HUES64 (cell line): ENCODE results near the gene IZUMO1.
"Not testable (repeated sequence)": the region's sequence is repeated elsewhere in the genome, so short reads cannot be mapped to it uniquely, and the experiment has no call there.

Experiments
- H3K27ac ChIP-seq: 2 replicates; pipeline ENCODE4 v1.7.0; 2013; ENCODE audit warnings: low read depth, low read length, inconsistent platforms
- H3K27me3 ChIP-seq: 2 replicates; pipeline ENCODE4 v1.6.1; 2013; ENCODE audit warnings: mild to moderate bottlenecking, low read length; ENCODE audit not compliant: insufficient read depth
- H3K36me3 ChIP-seq: 2 replicates; pipeline ENCODE4 v1.6.1; 2013; ENCODE audit warnings: mild to moderate bottlenecking, low read length; ENCODE audit not compliant: insufficient read depth
- H3K4me1 ChIP-seq: 2 replicates; pipeline ENCODE4 v1.6.1; 2013; ENCODE audit warnings: mild to moderate bottlenecking, low read length, moderate library complexity; ENCODE audit not compliant: insufficient read depth
- H3K4me3 ChIP-seq: 2 replicates; pipeline ENCODE4 v1.5.1; 2013; ENCODE audit warnings: mild to moderate bottlenecking, low read length, moderate library complexity
- H3K9ac ChIP-seq: 2 replicates; pipeline ENCODE4 v1.6.1; 2013; ENCODE audit warnings: mild to moderate bottlenecking, low read depth, low read length
- H3K9me3 ChIP-seq: 2 replicates; pipeline ENCODE4 v1.6.1; 2013; ENCODE audit warnings: low read depth, low read length; ENCODE audit not compliant: insufficient read depth
- WGBS: fragments of 150-250, 120-280 bp; methylation state at CpG from one replicate; pipeline ENCODE4 v1.1.7; 2013; ENCODE audit warnings: missing lambda C conversion rate; 5-methylcytosine and 5-hydroxymethylcytosine counted together

Gene IZUMO1

DNA sequence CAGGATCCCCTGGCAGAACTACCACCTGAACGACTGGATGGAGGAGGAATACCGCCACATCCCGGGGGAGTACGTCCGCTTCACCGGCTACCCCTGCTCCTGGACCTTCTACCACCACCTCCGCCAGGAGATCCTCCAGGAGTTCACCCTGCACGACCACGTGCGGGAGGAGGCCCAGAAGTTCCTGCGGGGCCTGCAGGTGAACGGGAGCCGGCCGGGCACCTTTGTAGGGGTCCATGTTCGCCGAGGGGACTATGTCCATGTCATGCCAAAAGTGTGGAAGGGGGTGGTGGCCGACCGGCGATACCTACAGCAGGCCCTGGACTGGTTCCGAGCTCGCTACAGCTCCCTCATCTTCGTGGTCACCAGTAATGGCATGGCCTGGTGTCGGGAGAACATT is 43.4 kb downstream of the IZUMO1 start:
- Histone ChIP-seq H3K4me1 (peaks cover 2% of the 10 kb centered on the region; the same call in 1 of the 2 replicates), H3K4me3 (no peak overlapping the region), H3K9me3 (no peaks in the 10 kb centered on the region), H3K27ac (no peak overlapping the region), H3K27me3 (no peaks in the 10 kb centered on the region), H3K36me3 (peaks cover 8% of the 10 kb centered on the region; the same call in 1 of the 2 replicates), H3K9ac (no peak overlapping the region)
- 96% methylated on average over 23 of the region's 23 CpGs for WGBS

DNA sequence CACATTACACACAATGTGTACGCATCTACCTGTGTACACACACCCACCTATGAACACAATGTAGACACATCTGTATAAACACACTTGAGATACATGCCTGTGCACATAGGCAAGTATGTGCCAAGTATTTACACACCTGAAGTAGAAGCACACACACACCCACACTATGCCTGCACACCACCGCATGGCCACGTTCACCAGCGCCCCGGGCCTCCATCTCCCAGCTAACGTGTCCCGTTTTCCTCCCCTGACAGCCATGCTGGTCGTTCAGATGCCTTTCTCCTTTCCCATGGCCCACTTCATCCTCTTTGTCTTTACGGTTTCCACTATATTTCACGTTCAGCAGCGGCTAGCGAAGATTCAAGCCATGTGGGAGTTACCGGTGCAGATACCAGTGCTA is 44.0 kb downstream of the IZUMO1 start:
- H3K36me3 ChIP-seq, result peaks cover 8% of the 10 kb centered on the region; the same call in 1 of the 2 replicates
- no peak overlapping the region for H3K27ac ChIP-seq
- no peaks in the 10 kb centered on the region for H3K9me3 ChIP-seq
- no peak overlapping the region for H3K9ac ChIP-seq
- H3K27me3 ChIP-seq, result no peaks in the 10 kb centered on the region
- WGBS, result 94% methylated on average over 13 of the region's 13 CpGs
- no peak overlapping the region for H3K4me3 ChIP-seq
- H3K4me1 ChIP-seq, result no peaks in the 10 kb centered on the region

- H3K9me3 ChIP-seq, result no peaks in the 10 kb centered on the region
- H3K36me3 ChIP-seq, result 0 out of 2 replicates have a peak, but pooled peaks cover 2% of the 10 kb centered on the region
- 88% methylated on average over 4 of the region's 4 CpGs for WGBS
- no peaks in the 10 kb centered on the region for H3K27me3 ChIP-seq
- no peak overlapping the region for H3K9ac ChIP-seq
- no peak overlapping the region for H3K27ac ChIP-seq
- H3K4me1 ChIP-seq, result 0 out of 2 replicates have a peak, but pooled peaks cover 2% of the 10 kb centered on the region
- H3K4me3 ChIP-seq, result no peak overlapping the region
Observed at GRCh38 chr19:48698046-48698445, 48.7 kb downstream of the IZUMO1 start.

DNA sequence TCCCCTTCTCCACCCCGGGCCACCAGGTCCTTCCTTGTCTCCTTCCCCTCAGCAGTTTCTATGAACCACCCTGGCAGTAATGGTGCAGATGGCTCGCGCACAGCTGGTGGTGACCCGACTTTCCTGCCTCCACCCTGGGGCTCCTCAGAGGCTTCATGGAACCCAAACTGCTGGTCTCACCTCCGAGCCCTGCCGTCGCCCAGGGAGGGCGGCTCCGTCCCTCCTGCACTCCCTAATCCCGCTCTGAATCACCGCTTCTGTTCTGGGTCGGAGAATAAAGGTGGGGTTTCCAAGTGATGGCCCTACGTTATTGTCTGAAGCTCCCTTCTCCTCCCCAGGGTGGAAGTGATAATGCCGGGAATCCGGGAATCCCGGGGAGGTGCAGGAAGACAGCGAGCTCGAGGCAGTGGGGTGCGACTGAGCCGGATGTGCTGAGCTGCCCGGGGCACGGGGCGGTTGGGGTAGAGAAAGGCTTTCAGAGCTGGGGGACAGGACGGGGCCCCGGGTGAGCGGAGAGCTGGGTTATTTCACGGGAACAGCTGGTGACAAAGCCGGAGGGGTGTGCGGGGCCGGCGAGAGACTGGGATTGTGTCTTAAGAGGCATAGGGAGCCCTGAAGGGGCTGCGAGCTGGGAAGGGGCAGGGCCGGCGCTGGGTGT is 50.2 kb downstream of the IZUMO1 start:
- no peaks in the 10 kb centered on the region for H3K36me3 ChIP-seq
- peak overlapping the region; percentile 64 for H3K9ac ChIP-seq
- H3K27me3 ChIP-seq, result no peaks in the 10 kb centered on the region
- H3K4me3 ChIP-seq, result peak overlapping the region; percentile 74
- 0 out of 2 replicates have a peak, but pooled peaks cover 2% of the 10 kb centered on the region for H3K4me1 ChIP-seq
- under 1% methylated on average over 34 of the region's 34 CpGs for WGBS
- no peak overlapping the region; the same call in 1 of the 2 replicates for H3K27ac ChIP-seq
- H3K9me3 ChIP-seq, result no peaks in the 10 kb centered on the region

DNA sequence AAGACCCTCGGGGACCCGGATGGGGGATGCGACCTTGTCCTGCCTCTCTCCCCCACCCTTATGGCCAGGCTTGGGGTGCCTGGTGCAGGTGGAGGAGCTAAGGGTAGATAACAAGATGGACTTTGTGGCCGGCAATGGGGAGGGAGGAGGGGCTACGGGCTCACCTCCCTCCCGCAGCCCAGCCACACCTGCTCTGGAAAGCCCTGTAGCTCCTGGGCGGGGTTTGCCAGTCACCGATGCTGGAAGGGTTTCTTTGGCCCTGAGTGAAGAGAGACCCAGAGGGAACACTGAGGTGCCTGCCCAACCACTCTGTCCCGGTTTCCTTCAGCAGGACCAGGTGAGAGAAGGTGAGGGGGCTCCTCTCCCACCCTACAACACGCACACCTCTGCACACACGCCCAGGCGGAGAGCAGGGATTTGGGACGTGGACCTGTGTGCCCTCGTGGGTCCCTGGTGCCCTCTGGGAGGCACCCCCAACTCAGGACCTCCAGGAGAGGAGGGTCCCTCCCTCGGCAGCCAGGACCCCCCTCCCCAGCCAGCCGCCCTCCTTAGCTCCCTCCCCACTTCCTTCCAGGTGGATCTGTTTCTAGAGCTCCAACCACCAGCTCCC is 50.9 kb downstream of the IZUMO1 start, which contains the start of gene FUT2:
TSS of gene FUT2 (plus strand) at position 229 of the 610 bp plus-strand sequence. CDS start 6,986 bp downstream, outside the sequence.
- H3K27ac ChIP-seq, result no peak within 1 kb of the TSS; the same call in 1 of the 2 replicates
- no peaks in the 10 kb centered on the region for H3K9me3 ChIP-seq
- H3K4me1 ChIP-seq, result 0 out of 2 replicates have a peak, but pooled peaks cover 2% of the 10 kb centered on the region
- WGBS, result 4% methylated on average over 15 of the region's 16 CpGs
- H3K27me3 ChIP-seq, result no peaks in the 10 kb centered on the region
- H3K9ac ChIP-seq, result peak within 1 kb of the TSS; percentile 64
- H3K36me3 ChIP-seq, result no peaks in the 10 kb centered on the region
- H3K4me3 ChIP-seq, result peak within 1 kb of the TSS; percentile 74

DNA sequence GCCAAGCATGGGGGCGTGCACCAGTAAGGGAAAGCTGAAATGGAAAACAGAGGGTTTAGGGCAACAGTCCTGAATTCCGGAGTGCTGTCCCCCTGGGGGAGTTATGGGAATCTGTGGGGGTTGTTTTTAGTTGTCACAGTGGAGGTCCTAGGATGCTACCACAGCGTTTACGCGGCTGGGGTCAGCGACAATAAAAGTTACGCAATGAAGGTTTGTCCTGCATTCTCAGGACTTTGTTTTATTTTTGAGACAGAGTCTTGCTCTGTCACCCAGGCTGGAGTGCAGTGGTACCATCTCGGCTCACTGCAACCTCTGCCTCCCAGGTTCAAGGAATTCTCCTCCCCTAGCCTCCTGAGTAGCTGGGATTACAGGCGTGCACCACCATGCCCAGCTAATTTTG is 53.1 kb downstream of the IZUMO1 start:
- H3K4me1 ChIP-seq, H3K27ac ChIP-seq, H3K27me3 ChIP-seq, H3K9me3 ChIP-seq, H3K36me3 ChIP-seq, H3K9ac ChIP-seq, H3K4me3 ChIP-seq: not testable (repeated sequence)
- WGBS, result 90% methylated on average over 9 of the region's 9 CpGs
